ENCODE measurements around the gene EPN1.

Gene EPN1

DNA sequence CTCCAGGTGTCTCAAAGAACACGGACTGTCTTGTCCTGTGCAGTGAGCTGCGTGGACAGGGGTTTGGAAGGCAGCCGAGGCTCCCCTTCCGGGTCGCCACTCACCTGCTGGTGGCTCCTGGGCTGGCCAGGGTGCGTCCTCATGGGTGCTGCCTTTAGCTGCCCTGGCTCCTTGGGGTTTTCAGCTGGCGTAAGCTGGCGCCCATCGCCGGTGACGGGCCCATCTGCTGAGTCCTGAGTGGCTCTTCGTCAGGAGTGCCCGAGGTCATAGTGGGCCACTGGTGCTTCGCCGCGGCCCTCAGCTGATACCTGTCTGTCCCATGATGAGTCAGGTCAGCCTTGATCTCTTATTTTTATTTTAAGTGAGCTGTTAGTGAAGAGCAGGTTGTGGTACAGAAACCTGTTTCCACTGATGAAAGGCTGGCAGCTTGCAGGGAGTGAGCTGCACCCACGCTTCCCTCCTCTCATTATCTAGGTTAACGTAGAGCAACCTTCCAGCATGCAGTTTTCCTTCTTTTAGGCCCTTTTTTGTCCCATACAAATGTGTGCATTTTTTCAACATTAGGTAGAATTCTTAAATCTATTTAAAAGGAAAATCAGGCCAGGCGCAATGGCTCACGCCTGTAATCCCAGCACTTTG is 18.4 kb downstream of the EPN1 start:
- no peak for TF ChIP-seq ZNF274 (IDR thresholded peaks at IDR 0.05; ENCODE audit: low read depth, low read length)
- H3K4me3 ChIP-seq (ENCODE audit: low read length): no peak overlapping the region

DNA sequence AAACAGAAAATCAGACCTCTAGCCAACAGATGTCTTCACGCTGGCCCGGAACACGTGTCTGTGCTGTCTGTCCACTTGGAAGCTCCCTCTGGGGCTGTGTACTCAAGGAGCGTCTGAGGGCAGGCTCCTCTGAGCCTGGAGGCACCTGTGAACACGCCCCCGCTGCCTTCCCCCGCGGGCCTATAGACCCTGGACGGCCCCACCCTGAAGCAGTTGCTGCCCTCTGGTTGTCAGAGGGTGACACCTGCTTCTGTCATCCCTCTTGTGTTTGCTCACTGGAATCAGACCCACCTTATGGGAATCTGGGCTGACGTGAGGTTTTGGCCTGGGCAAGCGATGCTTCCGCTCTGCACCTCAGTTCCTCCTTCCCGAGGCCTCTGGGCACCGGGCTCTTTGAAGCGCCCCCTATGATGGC is 19.2 kb downstream of the EPN1 start:
- no peak overlapping the region for H3K4me3 ChIP-seq (ENCODE audit: low read length)
- TF ChIP-seq ZNF274 (IDR thresholded peaks at IDR 0.05; ENCODE audit: low read depth, low read length): no peak

DNA sequence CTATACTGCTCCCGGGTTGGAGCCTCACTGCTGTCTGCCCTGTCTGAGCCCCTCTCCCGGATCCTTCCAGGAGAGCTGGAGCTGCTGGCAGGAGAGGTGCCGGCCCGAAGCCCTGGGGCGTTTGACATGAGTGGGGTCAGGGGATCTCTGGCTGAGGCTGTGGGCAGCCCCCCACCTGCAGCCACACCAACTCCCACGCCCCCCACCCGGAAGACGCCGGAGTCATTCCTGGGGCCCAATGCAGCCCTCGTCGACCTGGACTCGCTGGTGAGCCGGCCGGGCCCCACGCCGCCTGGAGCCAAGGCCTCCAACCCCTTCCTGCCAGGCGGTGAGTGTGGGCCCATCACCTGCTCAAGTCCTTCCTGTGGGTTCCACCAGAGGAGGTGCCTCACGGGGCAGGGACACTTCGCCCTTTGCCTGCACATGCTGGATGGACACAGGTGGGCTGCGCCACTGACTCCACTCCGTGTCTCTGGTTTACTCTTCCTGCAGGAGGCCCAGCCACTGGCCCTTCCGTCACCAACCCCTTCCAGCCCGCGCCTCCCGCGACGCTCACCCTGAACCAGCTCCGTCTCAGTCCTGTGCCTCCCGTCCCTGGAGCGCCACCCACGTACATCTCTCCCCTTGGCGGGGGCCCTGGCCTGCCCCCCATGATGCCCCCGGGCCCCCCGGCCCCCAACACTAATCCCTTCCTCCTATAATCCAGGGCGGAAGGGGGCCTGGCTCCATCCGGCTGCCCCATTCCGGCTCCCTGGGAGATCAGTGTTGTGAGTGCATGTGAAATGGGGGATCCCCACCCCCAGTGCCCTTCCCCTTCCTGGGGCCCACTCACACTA is 19.8 kb downstream of the EPN1 start:
- H3K4me3 ChIP-seq (ENCODE audit: low read length): no peak overlapping the region
- no peak for TF ChIP-seq ZNF274 (IDR thresholded peaks at IDR 0.05; ENCODE audit: low read depth, low read length)

DNA sequence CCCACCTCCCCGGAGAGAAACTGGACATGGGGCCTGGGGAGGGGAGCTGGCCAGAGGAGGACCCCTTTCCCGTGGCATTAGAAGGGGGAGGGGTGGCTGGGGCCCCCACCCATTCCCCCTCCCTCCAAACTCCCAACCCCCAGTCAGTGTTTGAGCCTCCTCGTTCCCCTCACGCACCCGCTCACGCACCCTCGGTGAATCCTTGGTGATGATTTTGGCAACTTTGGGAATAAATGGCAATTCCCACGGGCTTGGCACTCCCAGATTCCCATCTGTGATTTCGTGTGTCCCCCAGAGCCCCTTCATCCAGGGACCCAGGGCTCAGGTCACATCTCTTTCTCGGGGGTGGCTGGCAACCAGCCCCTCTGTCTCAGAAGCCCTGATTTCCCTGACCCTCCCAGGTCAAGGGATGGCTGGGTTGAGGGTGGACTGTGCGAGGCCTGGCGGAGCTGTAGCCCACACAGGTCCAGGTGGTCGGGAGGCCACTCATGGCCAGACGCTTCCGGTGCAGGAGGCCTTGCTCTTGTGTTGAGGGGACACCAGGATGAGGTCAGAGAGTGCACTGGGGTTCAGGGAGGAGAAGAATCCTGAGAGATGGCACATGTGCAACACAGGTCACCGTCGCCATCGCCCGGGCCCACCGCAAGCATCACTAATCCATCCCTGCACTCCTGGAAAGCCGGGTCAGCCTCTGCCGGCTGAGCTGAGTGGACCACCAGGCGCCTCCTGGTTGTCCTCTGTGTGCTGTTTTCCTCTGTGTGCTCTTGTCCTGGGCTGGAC is 20.7 kb downstream of the EPN1 start:
- no peak overlapping the region for H3K4me3 ChIP-seq (ENCODE audit: low read length)
- TF ChIP-seq ZNF274 (IDR thresholded peaks at IDR 0.05; ENCODE audit: low read depth, low read length): no peak

DNA sequence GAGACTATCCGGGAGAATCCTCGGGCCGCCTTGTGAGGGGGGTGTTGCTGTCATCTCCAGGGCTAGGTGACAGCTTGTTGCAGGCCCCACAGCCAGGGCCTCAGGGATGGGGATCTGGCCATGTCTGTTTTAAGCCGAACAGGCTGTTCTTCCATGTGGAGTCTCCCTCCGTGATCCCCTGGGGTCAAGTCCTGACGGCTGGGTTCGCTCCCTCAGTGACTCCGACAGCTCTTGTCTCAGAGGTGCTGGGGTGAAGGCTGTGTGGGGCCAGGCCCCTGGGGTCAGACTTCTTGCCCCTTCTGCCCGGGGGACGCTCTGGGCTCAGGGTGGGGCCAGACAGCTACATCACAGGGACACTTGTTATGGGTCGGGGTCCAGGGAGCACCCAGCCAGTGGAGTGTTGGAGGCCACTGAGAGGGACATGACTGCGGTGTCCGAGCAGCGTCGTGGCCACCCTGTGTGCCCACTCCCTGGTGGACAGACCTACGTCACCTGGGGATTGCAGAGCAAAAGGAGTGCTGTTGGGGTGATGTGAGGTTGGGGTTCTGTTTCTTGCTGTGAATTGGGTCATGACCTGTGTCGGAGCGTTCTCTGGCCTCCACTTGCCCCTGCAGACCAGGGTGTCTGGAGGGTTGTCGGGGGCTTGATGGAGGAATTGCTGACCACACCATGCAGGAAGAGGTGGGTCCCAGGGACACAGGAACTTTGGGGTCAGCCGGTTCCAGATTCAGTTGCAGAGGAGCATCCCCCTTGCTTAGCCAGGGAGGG is 21.5 kb downstream of the EPN1 start:
- no peak overlapping the region for H3K4me3 ChIP-seq (ENCODE audit: low read length)
- no peak for TF ChIP-seq ZNF274 (IDR thresholded peaks at IDR 0.05; ENCODE audit: low read depth, low read length)

DNA sequence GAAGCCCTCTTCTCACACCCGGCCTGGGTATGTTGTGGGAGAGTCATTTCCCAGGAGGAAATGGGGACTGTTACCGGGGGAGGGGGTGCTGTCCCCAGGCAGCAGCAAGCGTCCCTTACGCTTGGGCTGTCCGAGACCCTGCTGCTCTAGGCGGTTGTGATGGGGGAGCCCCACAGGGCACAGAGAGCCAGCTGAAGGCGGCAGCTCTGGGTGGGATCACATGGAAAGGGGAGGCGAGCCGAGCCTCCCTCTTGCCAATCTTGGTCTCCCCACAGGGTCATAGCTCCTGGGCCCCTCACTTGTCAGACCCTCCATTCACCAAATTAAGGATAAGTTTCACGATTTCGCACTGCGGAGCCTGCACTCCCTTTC is 22.0 kb downstream of the EPN1 start:
- no peak for TF ChIP-seq ZNF274 (IDR thresholded peaks at IDR 0.05; ENCODE audit: low read depth, low read length)
- H3K4me3 ChIP-seq (ENCODE audit: low read length): no peak overlapping the region

DNA sequence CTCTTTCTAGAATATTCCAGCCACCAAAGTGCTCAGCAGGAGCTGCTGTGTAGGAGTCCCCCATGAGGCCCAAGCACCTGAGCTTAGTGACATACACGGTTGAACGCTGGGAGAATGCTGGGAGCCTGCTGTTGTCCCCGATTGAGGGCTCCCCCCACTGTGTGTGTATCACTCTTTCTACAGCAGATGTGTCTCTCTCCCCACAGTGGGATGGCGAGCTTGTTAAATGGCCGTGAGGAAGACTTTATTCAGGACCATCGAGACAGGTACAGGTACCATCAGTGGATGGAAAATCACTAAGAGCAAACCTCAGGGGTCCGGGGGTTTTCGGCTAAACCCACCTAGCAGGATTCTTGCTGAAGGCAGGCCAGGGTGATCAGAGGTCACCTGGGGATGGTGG is 22.7 kb downstream of the EPN1 start:
- no peak for TF ChIP-seq ZNF274 (IDR thresholded peaks at IDR 0.05; ENCODE audit: low read depth, low read length)
- H3K4me3 ChIP-seq (ENCODE audit: low read length): no peak overlapping the region

DNA sequence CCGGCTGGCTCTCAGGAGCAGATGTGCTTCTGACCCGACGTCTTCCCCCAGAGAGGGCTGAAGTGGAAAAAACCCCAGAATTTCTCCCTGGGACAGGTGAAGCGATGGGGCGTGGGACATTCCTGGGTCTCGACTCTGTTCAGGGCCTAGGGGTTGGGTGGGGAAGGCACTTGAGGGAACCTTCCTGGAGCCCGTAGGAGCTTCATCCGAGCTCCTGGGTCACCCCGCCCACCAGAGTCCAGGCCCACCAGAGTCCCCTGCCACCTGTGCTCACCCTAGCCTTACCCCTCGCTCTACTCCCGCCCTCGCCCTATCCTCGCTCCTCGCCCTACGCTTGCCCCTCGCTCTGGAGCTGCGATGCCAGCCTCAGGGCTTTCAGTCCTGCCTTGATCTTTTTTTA is 23.2 kb downstream of the EPN1 start:
- no peak for TF ChIP-seq ZNF274 (IDR thresholded peaks at IDR 0.05; ENCODE audit: low read depth, low read length)
- no peak overlapping the region for H3K4me3 ChIP-seq (ENCODE audit: low read length)

DNA sequence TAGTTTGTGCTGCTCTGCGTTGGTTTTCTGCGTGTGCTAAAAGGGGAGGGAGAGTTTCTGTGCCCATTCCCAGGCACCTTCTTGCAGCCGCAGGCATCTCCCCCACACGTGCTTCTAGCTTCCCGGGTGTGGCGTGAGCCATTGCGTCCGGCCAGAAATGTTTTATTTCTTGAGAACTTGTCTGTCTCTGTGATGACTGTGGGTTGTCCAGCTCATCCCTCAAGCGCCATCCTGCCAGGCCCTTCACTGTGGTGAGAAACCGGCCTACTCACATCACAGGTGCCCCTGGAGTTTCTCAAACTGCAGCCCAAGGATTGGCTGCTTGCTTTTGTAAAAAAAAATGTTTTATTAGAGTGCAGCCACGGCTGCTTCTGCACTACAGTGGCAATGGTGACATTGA is 24.2 kb downstream of the EPN1 start:
- H3K4me3 ChIP-seq (ENCODE audit: low read length): no peak overlapping the region
- no peak for TF ChIP-seq ZNF274 (IDR thresholded peaks at IDR 0.05; ENCODE audit: low read depth, low read length)

DNA sequence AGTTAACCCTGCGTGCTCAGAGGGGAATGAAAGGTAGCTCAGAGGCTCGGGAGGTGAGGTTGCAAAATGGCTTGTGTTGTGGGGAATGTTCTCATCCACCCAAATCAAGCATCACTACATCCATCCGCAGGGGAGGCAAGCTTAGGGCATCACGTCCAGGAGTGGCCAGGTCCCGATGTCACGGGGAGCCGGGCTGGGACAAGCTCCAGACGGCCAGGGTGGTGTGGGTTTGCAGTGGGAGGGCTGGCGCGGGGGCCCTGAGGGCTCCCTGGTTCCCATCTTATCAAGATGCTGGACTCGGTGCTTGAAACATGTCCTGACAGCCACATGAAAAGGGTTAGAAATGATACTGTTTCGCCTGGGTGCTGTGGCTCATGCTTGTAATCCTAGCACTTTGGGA is 25.8 kb downstream of the EPN1 start:
- no peak overlapping the region for H3K4me3 ChIP-seq (ENCODE audit: low read length)
- TF ChIP-seq ZNF274 (IDR thresholded peaks at IDR 0.05; ENCODE audit: low read depth, low read length): no peak

DNA sequence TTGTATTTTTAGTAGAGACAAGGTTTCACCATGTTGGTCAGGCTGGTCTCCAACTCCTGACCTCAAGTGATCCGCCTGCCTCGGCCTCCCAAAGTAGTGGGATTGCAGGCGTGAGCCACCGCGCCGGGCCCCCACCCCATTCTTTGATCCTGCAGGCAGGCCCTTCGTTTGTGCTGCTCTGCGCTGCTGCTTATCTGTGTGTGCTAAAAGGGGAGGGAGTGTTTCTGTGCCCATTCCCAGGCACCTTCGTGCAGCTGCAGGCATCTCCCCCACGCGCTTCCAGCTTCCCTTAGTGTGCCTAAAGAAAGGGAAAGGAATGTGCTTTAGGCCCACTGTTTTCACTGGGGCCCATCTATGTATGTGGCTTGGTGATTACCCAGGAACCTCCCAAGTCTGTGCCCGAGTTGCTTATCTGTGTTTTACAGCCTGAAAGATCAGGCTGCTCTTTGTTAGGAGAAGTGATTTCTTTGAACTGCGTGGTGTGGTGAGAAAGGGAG is 27.2 kb downstream of the EPN1 start:
- H3K4me3 ChIP-seq (ENCODE audit: low read length): no peak overlapping the region
- TF ChIP-seq ZNF274 (IDR thresholded peaks at IDR 0.05; ENCODE audit: low read depth, low read length): no peak

DNA sequence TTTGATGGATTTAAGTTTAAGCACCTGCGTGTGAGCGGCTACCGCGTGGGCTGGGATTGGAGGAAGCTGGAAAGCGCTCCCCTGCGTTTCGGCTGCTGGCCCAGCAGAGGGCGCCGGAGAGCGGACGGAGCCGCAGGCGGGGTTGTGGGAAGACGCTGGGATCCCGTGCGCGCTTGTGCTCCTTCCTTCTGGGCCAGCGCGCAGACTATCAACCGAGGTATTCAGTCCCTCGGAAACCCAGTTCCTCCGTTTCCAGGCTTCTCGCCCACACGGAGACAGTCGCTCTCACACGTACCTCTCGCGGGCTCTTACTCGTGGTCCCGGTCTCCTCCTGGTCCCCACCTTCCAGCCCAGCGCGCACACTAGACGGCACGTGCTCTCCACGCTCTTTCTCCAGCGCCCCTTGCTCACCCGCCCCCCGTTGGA is 28.8 kb downstream of the EPN1 start:
- no peak overlapping the region for H3K4me3 ChIP-seq (ENCODE audit: low read length)
- no peak for TF ChIP-seq ZNF274 (IDR thresholded peaks at IDR 0.05; ENCODE audit: low read depth, low read length)

DNA sequence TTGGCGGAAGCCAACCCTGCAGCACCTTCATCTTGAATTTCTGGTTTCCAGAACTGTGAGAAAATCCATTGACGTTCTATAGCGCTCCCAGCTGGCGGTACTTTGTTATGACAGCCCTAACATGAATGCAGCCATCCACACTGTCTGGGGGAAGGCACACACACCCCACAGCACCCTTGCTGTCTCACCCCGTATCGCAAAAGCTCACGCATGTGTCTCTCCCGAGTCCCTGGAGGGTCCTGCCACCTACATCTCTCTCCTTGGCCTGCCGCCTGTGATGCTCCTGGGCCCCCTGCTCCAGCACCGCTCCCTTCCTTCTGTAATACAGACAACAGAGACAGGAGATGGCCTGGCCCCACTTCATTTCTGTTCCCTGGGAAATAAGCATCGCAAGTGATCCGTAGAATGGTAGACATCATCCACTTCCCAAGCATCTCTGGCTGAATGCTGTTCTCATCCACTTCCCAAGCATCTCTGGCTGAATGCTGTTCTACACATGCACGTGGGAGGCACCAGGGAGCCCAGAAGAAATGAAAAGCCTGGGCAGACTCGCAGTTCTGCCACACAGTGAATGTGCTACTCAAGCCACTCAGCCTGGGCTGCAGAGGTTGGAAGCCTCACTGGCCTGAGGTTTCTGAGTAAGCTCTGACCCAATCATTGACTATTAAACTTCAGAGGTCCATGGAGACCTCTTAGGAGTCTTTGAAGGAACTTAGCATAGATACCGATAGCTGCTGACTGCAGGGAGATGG is 29.6 kb downstream of the EPN1 start:
- H3K4me3 ChIP-seq (ENCODE audit: low read length): no peak overlapping the region
- no peak for TF ChIP-seq ZNF274 (IDR thresholded peaks at IDR 0.05; ENCODE audit: low read depth, low read length)
